CD4-positive, CD25-positive, alpha-beta regulatory T cell (primary cell): ENCODE measurements around the gene RAB2B. TPM values are rescaled to one million over a fixed set of nuclear protein-coding genes. Genes with fewer than 3 reads are reported as not detected.

Experiments used
- ATAC-seq, 2 donors: fragments of 150-1000 bp; cut with Tn5 transposase; one replicate each; pipeline ENCODE4 v1.10.0; 2021; ENCODE audit warnings: low read depth in 2 of 2, moderate number of reproducible peaks in 2 of 2, moderate library complexity in 1 of 2
- DNase-seq, 3 donors: peaks; one replicate each; pipeline versions ENCODE4 v3.0.0 to v3.0.0-alpha.2; 2012 to 2022; ENCODE audit warnings: mixed read lengths in 1 of 3
- H3K27ac ChIP-seq: one replicate; pipeline ENCODE4 v1.7.0; 2013; ENCODE audit warnings: mild to moderate bottlenecking, low read length; ENCODE audit not compliant: insufficient read depth, poor library complexity, severe bottlenecking
- H3K27me3 ChIP-seq: one replicate; pipeline ENCODE4 v1.7.0; 2013; ENCODE audit warnings: low read length; ENCODE audit not compliant: control insufficient read depth, insufficient read depth
- H3K36me3 ChIP-seq: one replicate; pipeline ENCODE4 v1.7.0; 2013; ENCODE audit warnings: mild to moderate bottlenecking, low read length, moderate library complexity; ENCODE audit not compliant: control insufficient read depth, insufficient read depth
- H3K4me1 ChIP-seq: 2 replicates; pipeline ENCODE4 v1.7.0; 2013; ENCODE audit warnings: mild to moderate bottlenecking, low read length; ENCODE audit not compliant: insufficient read depth, control insufficient read depth, poor library complexity, severe bottlenecking
- H3K4me3 ChIP-seq: one replicate; pipeline ENCODE4 v1.7.0; 2013; ENCODE audit warnings: low read depth, mild to moderate bottlenecking, low read length, moderate library complexity
- H3K9me3 ChIP-seq, 2 experiments: 1 replicate in 1 of 2; 2 replicates in 1 of 2; pipeline ENCODE4 v1.7.0; 2013; ENCODE audit warnings: low read length in 2 of 2, mild to moderate bottlenecking in 1 of 2, moderate library complexity in 1 of 2; ENCODE audit not compliant: control insufficient read depth in 2 of 2
- H3K27ac Mint-ChIP-seq, 3 donors: one replicate each; pipeline ENCODE4 v1.8.0; 2020 to 2022; ENCODE audit warnings: mild to moderate bottlenecking in 3 of 3, mixed read lengths in 3 of 3, moderate library complexity in 2 of 3
- H3K27me3 Mint-ChIP-seq: one replicate; pipeline ENCODE4 v1.8.0; 2022; ENCODE audit warnings: mild to moderate bottlenecking, mixed read lengths
- H3K36me3 Mint-ChIP-seq: one replicate; pipeline ENCODE4 v1.8.0; 2020; ENCODE audit warnings: mixed read lengths
- H3K4me1 Mint-ChIP-seq, 4 donors: one replicate each; pipeline ENCODE4 v1.8.0; 2020 to 2022; ENCODE audit warnings: mixed read lengths in 4 of 4, mild to moderate bottlenecking in 1 of 4
- H3K4me3 Mint-ChIP-seq, 4 donors: one replicate each; pipeline ENCODE4 v1.8.0; 2020 to 2022; ENCODE audit warnings: mild to moderate bottlenecking in 4 of 4, mixed read lengths in 4 of 4, moderate library complexity in 3 of 4
- H3K9me3 Mint-ChIP-seq, 7 donors: one replicate each; pipeline ENCODE4 v1.8.0; 2020 to 2022; ENCODE audit warnings: mixed read lengths in 7 of 7, mild to moderate bottlenecking in 3 of 7, moderate library complexity in 2 of 7
- polyA plus RNA-seq, 4 donors: library from polyadenylated mRNA; unstranded; fragments of 300-500 nt; fragmentation: Illumina TruSeq; gene quantifications; one replicate each; pipeline ENCODE4 v1.2.3, GENCODE V29; 2021
- total RNA-seq: library from RNA; stranded (reverse); gene quantifications from one replicate; pipeline ENCODE4 v1.2.3, GENCODE V29; 2022

RAB2B gene
- total and polyA plus RNA-seq, 5 donors from 2014 or later: 12.1 to 32.6 (median 16.8) TPM

DNA sequence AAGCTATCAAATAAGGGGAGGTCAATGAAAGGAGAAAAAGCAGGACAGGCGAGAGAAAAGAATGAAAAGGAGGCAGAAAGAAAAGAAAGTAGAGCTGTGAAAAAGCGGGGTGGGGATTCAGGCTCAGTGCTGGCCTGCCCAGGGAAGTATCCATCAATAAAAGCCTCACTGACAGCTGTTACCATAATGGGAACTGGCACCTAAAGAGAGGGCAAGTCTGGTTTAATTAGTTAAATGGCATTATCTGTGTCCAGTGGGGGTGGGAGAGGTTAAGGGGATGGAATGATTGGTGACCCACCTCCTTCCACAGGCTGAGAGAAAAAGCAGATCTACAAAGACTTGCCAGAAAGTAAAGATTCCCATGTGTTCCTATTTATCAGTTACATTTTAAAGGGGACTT is 42.0 kb upstream of the RAB2B start:
- Histone ChIP-seq H3K36me3 (no peaks in the 10 kb centered on the region), H3K27me3 (no peaks in the 10 kb centered on the region), H3K4me3 (no peak overlapping the region), H3K4me1 (no peaks in the 10 kb centered on the region), H3K27ac (no peak overlapping the region), H3K9me3 (no peaks in the 10 kb centered on the region)
- peaks cover 20% of the 10 kb centered on the region for H3K27me3 Mint-ChIP-seq
- H3K36me3 Mint-ChIP-seq: no peaks in the 10 kb centered on the region
- DNase-seq (no peak), ATAC-seq (no peak)
- no peaks in the 10 kb centered on the region for H3K9me3 Mint-ChIP-seq
- peaks cover 0 to 7% (median 0%) of the 10 kb centered on the region in 4 donors for H3K4me1 Mint-ChIP-seq
- H3K4me3 Mint-ChIP-seq: no peak overlapping the region
- no peak overlapping the region for H3K27ac Mint-ChIP-seq

DNA sequence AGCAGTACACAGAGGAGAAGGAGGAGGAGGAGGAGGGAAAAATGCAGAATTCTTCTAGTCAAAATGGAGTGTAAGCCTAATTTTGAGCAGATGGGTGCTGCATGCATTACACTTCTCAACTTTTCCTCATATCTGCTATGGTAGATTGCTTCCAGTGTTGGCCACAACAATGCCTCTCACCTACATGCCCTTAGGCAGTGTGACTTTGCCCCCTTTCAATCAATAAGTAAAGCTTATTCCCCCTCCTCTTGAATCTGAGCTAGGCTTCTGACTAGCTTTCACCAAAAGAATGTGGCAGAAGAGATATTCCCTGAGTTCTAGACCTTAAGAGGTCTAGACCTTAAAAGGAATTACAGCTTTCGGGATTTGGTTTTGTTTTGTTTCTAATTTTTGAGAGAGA is 37.6 kb upstream of the RAB2B start:
- no peak overlapping the region for H3K4me3 ChIP-seq
- Mint-ChIP-seq H3K9me3 (peaks cover 0 to 5% (median 0%) of the 10 kb centered on the region in 7 donors), H3K4me3 (no peak overlapping the region), H3K36me3 (peaks cover 5% of the 10 kb centered on the region), H3K4me1 (peaks cover 14 to 22% (median 18%) of the 10 kb centered on the region in 4 donors), H3K27ac (no peak overlapping the region), H3K27me3 (peaks cover 14% of the 10 kb centered on the region)
- H3K36me3 ChIP-seq: no peaks in the 10 kb centered on the region
- no peak overlapping the region for H3K27ac ChIP-seq
- ATAC-seq (no peak), DNase-seq (no peak)
- H3K9me3 ChIP-seq: no peaks in the 10 kb centered on the region
- H3K4me1 ChIP-seq: peaks cover 16% of the 10 kb centered on the region
- no peaks in the 10 kb centered on the region for H3K27me3 ChIP-seq

DNA sequence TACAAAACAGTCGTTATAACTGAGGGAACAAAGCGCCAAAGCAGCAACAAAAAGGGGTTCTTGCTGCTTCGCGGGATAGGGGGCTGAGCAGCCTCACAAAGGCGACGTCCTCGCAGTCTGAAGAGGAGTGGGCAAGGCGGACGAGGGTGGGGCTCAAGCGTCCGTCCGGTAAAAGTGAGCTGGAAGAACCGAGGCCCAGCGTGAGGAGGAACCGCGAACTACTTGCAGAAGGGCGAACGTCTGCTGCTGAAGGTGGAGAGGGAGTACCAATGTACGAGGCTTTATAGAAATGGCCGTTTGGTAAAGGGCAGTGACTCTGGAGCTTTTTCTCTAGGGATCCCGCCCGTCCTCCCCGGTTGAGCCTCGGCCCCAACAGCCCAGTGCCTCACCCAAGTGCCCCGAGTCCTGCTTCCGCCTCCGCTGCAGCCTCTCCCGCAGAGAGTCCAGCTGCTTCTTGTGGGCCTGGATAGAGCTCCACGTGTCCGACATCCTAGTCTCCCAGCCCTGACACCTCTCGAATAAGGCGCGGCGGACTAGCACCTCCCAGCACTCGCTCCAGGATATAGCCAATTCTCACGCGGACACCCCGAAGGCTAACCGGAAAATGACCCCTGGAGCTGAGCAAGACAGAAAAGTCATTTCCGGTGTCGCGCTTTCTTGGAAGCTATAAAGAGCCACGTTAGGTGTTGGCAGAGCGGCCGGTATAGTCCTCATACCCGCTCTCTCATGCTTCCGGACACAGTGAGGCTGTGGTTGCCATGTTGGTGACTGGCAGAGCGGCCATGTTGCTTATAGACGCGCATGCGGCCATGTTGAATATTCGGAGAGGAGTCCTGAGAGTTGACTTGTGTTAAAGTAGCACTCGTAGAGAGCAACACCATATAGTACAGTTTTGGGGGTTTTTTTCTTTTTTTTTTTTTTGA is 34.2 kb upstream of the RAB2B start, which contains the start of gene METTL3:
METTL3 (minus strand) TSS at position 606 of the 923 bp plus-strand sequence; CDS start at position 489, 117 bp downstream.
- Histone ChIP-seq H3K36me3 (peaks cover 7% of the 10 kb centered on the region), H3K27ac (peak within 1 kb of the TSS; percentile 84), H3K9me3 (no peaks in the 10 kb centered on the region), H3K4me3 (peak within 1 kb of the TSS; percentile 90), H3K4me1 (peaks cover 26% of the 10 kb centered on the region), H3K27me3 (no peaks in the 10 kb centered on the region)
- H3K9me3 Mint-ChIP-seq: peaks cover 0 to 5% (median 2%) of the 10 kb centered on the region in 7 donors
- H3K27me3 Mint-ChIP-seq: peaks cover 8% of the 10 kb centered on the region
- H3K36me3 Mint-ChIP-seq: peaks cover 16% of the 10 kb centered on the region
- peak within 1 kb of the TSS; percentile 99 to 100 (median 99) for H3K4me3 Mint-ChIP-seq
- peaks cover 14 to 47% (median 34%) of the 10 kb centered on the region in 4 donors for H3K4me1 Mint-ChIP-seq
- DNase-seq (peak; percentile 92 to 98 (median 93)), ATAC-seq (peak; percentile 100)
- H3K27ac Mint-ChIP-seq: peak within 1 kb of the TSS; percentile 99 to 100 (median 99)

DNA sequence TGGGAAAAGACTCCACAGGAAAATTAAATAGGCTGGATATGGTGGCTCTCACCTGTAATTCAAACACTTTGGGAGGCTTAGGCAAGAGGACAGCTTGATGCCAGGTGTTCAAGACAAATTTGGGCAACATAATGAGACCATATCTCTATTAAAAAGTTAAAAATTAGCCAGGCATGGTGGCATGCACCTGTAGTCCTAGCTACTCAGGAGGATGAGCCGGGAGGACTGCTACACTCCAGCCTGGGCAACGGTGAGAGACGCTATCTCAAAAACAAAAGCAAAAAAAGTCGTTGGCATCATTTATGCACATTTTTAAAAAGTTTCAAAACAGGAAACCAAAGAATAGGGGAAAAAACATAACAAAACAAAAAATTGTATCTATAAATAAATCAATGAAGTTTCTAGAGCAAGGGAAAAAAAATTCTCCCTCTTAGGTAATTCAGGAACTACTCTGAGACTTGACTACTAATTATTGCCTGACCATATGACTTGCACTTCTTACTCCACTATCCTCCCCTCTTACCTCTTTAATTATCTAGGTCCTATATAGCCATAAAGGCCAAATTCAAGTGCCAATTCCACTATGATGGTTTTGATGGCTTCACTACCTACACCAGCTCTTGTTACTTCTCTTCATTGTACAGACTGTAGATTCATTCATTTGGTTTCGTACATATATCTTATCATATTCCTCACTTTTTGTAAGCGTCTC is 32.8 kb upstream of the RAB2B start:
- Mint-ChIP-seq H3K4me3 (peak overlapping the region; percentile 99 to 100 (median 99)), H3K9me3 (peaks cover 0 to 5% (median 2%) of the 10 kb centered on the region in 7 donors), H3K27ac (peak overlapping the region; percentile 67 to 100 (median 99)), H3K36me3 (peaks cover 19% of the 10 kb centered on the region), H3K4me1 (peaks cover 25 to 57% (median 45%) of the 10 kb centered on the region in 4 donors), H3K27me3 (peaks cover 8% of the 10 kb centered on the region)
- peak in 1 of 3 donors; percentile 26 for DNase-seq
- no peak for ATAC-seq
- Histone ChIP-seq H3K9me3 (no peaks in the 10 kb centered on the region), H3K4me1 (peaks cover 39% of the 10 kb centered on the region), H3K4me3 (peak overlapping the region; percentile 90), H3K36me3 (peaks cover 7% of the 10 kb centered on the region), H3K27ac (peak overlapping the region; percentile 49), H3K27me3 (no peaks in the 10 kb centered on the region)

DNA sequence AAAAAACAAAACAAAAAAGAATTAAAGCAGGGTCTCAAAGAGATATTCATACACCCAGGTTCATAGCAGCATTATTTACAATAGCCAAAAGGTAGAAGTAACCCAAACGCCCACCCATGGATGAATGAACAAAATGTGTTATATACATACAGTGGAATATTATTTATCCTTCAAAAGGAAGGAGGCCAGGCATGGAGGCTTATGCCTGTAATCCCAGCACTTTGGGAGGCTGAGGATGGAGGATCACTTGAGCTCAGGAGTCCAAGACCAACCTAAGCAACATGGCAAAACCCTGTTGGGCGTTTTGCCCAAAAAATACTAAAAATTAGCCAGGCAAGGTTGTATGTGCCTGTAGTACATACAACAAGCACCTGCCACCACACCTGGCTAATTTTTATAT is 29.8 kb upstream of the RAB2B start:
- peaks cover 39% of the 10 kb centered on the region for H3K4me1 ChIP-seq

DNA sequence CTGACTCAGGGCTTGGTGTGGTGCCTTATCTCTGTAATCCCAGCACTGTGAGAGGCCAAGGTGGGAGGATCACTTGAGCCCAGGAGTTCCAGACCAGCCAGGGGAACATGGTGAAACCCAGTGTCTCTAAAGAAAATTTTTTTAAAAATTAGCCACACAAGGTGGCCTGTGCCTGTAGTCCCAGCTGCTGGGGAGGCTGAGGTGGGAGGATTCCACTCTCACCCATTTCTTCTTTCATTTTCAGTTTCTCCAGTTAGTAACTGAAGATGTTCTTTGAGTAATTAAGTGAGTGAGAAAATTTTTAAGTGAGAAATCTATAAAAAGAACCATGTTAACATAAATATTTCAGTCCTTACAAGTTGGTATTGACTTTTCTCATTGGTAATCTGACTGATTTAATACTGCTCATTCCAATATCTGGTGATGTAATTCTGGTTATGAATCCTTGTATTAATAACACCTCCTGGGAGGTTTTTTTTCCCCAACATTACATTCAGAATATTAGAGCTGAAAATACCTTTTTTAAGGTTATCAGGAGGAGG is 28.3 kb upstream of the RAB2B start:
- peak overlapping the region; percentile 43 for H3K4me3 ChIP-seq
- Mint-ChIP-seq H3K27ac (peak overlapping the region; percentile 52 to 83 (median 54)), H3K9me3 (peaks cover 0 to 2% (median 0%) of the 10 kb centered on the region in 7 donors), H3K4me1 (peaks cover 17 to 49% (median 37%) of the 10 kb centered on the region in 4 donors), H3K27me3 (no peaks in the 10 kb centered on the region), H3K36me3 (peaks cover 30% of the 10 kb centered on the region), H3K4me3 (peak overlapping the region in 3 of 4 donors; percentile 41 to 77 (median 47))
- H3K9me3 ChIP-seq: no peaks in the 10 kb centered on the region
- H3K27ac ChIP-seq: peak overlapping the region; percentile 9
- DNase-seq (peak in 1 of 3 donors; percentile 62), ATAC-seq (no peak)
- H3K36me3 ChIP-seq: peaks cover 38% of the 10 kb centered on the region
- H3K27me3 ChIP-seq: no peaks in the 10 kb centered on the region
- H3K4me1 ChIP-seq: peaks cover 31% of the 10 kb centered on the region

More for the DNA sequence above, 29.8 kb upstream of the RAB2B start:
- no peak overlapping the region for H3K4me3 ChIP-seq
- Mint-ChIP-seq H3K4me1 (peaks cover 24 to 58% (median 41%) of the 10 kb centered on the region in 4 donors), H3K27me3 (peaks cover 6% of the 10 kb centered on the region), H3K4me3 (no peak overlapping the region), H3K9me3 (peaks cover 0 to 5% (median 2%) of the 10 kb centered on the region in 7 donors), H3K27ac (peak overlapping the region in 1 of 3 donors; percentile 79), H3K36me3 (peaks cover 28% of the 10 kb centered on the region)
- no peak overlapping the region for H3K27ac ChIP-seq
- ATAC-seq (no peak), DNase-seq (no peak)
- peaks cover 26% of the 10 kb centered on the region for H3K36me3 ChIP-seq
- H3K9me3 ChIP-seq: no peaks in the 10 kb centered on the region
- no peaks in the 10 kb centered on the region for H3K27me3 ChIP-seq

DNA sequence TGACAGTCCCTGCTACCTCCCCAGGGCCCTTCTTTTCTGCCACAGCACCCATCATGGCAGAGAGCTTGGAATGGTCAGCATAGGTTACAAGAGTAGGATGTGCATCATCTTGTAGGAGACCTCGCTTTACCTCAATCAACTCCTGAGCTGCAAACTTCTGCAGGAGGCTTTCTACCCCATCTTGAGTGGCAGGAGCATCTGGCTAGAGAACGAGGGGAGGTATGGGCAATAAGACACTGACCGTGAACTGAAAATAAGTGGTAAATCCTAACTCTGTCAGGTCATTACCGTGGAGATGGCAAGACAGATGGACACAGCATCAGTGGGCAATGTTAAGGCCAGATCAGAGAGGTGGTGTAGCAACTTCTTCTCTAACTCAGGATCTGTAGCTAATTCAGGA is 26.6 kb upstream of the RAB2B start:
- Histone ChIP-seq H3K4me3 (no peak overlapping the region), H3K9me3 (no peaks in the 10 kb centered on the region), H3K4me1 (peaks cover 18% of the 10 kb centered on the region), H3K36me3 (peaks cover 52% of the 10 kb centered on the region), H3K27me3 (no peaks in the 10 kb centered on the region), H3K27ac (no peak overlapping the region)
- Mint-ChIP-seq H3K9me3 (peaks cover 0 to 2% (median 0%) of the 10 kb centered on the region in 7 donors), H3K27me3 (no peaks in the 10 kb centered on the region), H3K36me3 (peaks cover 41% of the 10 kb centered on the region), H3K27ac (no peak overlapping the region), H3K4me3 (no peak overlapping the region), H3K4me1 (peaks cover 11 to 48% (median 35%) of the 10 kb centered on the region in 4 donors)
- ATAC-seq (no peak), DNase-seq (no peak)
